Tibial nerve (tissue), 4 donors: ENCODE results near the gene PLCB4.

Experiments used
- CTCF ChIP-seq, 5 experiments: fragments of 200-600 bp in 3 of 5; fragments of 450-650 bp in 2 of 5; sonication (generic) in 3 of 5; IDR thresholded peaks; one replicate each; pipeline ENCODE4 v1.5.1; 2016 to 2019; ENCODE audit warnings: antibody characterized with exemption in 5 of 5, mild to moderate bottlenecking in 3 of 5, moderate library complexity in 2 of 5
- EP300 ChIP-seq, 2 donors: sonication (generic); formaldehyde crosslinking; IDR thresholded peaks; one replicate each; pipeline ENCODE4 v1.6.1; 2017; ENCODE audit warnings: antibody characterized with exemption in 2 of 2, mild to moderate bottlenecking in 1 of 2
- POLR2A ChIP-seq, 2 donors: fragments of 450-650 bp; IDR thresholded peaks; one replicate each; pipeline ENCODE4 v1.6.1; 2017; ENCODE audit warnings: antibody characterized with exemption in 2 of 2, mild to moderate bottlenecking in 2 of 2, moderate library complexity in 2 of 2

GRCh38 chr20:9169409-9169808, 100.5 kb downstream of the PLCB4 start:
- no peak for TF ChIP-seq POLR2A (IDR thresholded peaks at IDR 0.05)
- TF ChIP-seq CTCF (IDR thresholded peaks at IDR 0.05): no peak
- no peak for TF ChIP-seq EP300 (IDR thresholded peaks at IDR 0.05)
